Spleen (tissue), 11 donors: ENCODE data around the gene MIEN1. TPM values are rescaled to one million over a fixed set of nuclear protein-coding genes. Genes with fewer than 3 reads are reported as not detected.
"Not testable (repeated sequence)": the region's sequence is repeated elsewhere in the genome, so short reads cannot be mapped to it uniquely, and the experiment has no call there.

Experiments used
- DNase-seq: peaks from one replicate; pipeline ENCODE4 v3.0.0-alpha.2; 2020
- H3K27ac ChIP-seq, 8 donors: fragments of 200-600 bp; sonication (generic) in 7 of 8; 1 replicate in 4 of 8; 2 replicates in 4 of 8; pipeline versions ENCODE4 v1.5.0 to v1.8.0; 2016 to 2021; ENCODE audit warnings: inconsistent platforms in 4 of 8, mild to moderate bottlenecking in 4 of 8, moderate library complexity in 1 of 8
- H3K27me3 ChIP-seq, 7 donors: fragments of 200-600 bp; sonication (generic) in 6 of 7; replicated peaks in 1 of 7; 1 replicate in 4 of 7; 2 replicates in 3 of 7; pipeline versions ENCODE4 v1.5.0 to v1.8.0; 2016 to 2021; ENCODE audit warnings: inconsistent platforms in 3 of 7, mild to moderate bottlenecking in 1 of 7
- H3K36me3 ChIP-seq, 6 donors: fragments of 200-600 bp; sonication (generic) in 5 of 6; 1 replicate in 4 of 6; 2 replicates in 2 of 6; pipeline versions ENCODE4 v1.5.0 to v1.8.0; 2016 to 2021; ENCODE audit warnings: inconsistent platforms in 2 of 6
- H3K4me1 ChIP-seq, 6 donors: fragments of 200-600 bp; sonication (generic) in 5 of 6; 1 replicate in 3 of 6; 2 replicates in 3 of 6; pipeline versions ENCODE4 v1.5.0 to v1.8.0; 2016 to 2021; ENCODE audit warnings: inconsistent platforms in 3 of 6
- H3K4me3 ChIP-seq, 8 donors: fragments of 200-600 bp; sonication (generic) in 7 of 8; 1 replicate in 4 of 8; 2 replicates in 4 of 8; pipeline versions ENCODE4 v1.5.0 to v1.8.0; 2016 to 2021; ENCODE audit warnings: inconsistent platforms in 4 of 8, mild to moderate bottlenecking in 4 of 8, moderate library complexity in 2 of 8
- H3K9me3 ChIP-seq, 8 donors: fragments of 200-600 bp; sonication (generic) in 7 of 8; 1 replicate in 4 of 8; 2 replicates in 4 of 8; pipeline versions ENCODE4 v1.5.0 to v1.8.0; 2016 to 2021; ENCODE audit warnings: inconsistent platforms in 4 of 8
- POLR2A ChIP-seq, 3 donors: fragments of 450-650 bp; IDR thresholded peaks; one replicate each; pipeline ENCODE4 v1.5.1; 2017; ENCODE audit warnings: antibody characterized with exemption in 3 of 3, mild to moderate bottlenecking in 1 of 3
- POLR2AphosphoS5 ChIP-seq, 3 donors: sonication (generic); formaldehyde crosslinking; IDR thresholded peaks; one replicate each; pipeline ENCODE4 v1.5.1; 2017; ENCODE audit warnings: antibody characterized with exemption in 3 of 3
- WGBS, 5 donors: extraction: QIAGEN DNeasy Blood & Tissue Kit in 3 of 5; methylation state at CpG; one replicate each; pipeline versions ENCODE4 v1.1.5 to v1.1.7; 2013 to 2018; 5-methylcytosine and 5-hydroxymethylcytosine counted together
- intact Hi-C: fragments of 100-400 bp; cut with DNase I; formaldehyde crosslinking; loops from one replicate; pipeline ENCODE4 v1.15.0; 2023; ENCODE audit warnings: low total_unique reads
- polyA plus RNA-seq, 3 donors: library from polyadenylated mRNA; stranded (reverse); fragments of 200-250 nt; gene quantifications; one replicate each; pipeline ENCODE4 v1.2.1, GENCODE V29; 2013
- total RNA-seq, 7 donors: library from RNA; depleted of rRNA in 3 of 7; stranded (reverse); fragments of >200 nt in 3 of 7; fragmentation: NEBNext Ultra II Directional in 4 of 7; extraction: Animal tissue kit (Norgen Biotek cat#: 25700) in 4 of 7; gene quantifications; one replicate each; pipeline versions ENCODE4 v1.1.0 to v1.2.1, GENCODE V29; 2016 to 2021
- TF ChIP-seq, protein P1 (sequence below), 11 experiments: fragments of 200-600 bp in 7 of 11; fragments of 450-650 bp in 4 of 11; sonication (generic) in 4 of 11; IDR thresholded peaks in 8 of 11; conservative IDR thresholded peaks in 3 of 11; 1 replicate in 7 of 11; 2 replicates in 4 of 11; pipeline versions ENCODE4 v1.4.0 to v1.8.0; 2016 to 2021; ENCODE audit warnings: antibody characterized with exemption in 11 of 11, inconsistent platforms in 4 of 11, mild to moderate bottlenecking in 1 of 11
- donor health status: healthy with polysubstance abuse.
- donor health status: DM: no; HTN: no; CAD: no; lungs with moderate emphysema.
- donor health status: DM: no; HTN: no; CAD: no.
- donor health status: Bipolar disorder and iron deficiency.
- donor health status: healthy.
- donor health status: DM: no; HTN: no; CAD: no.
- donor health status: DM: yes; HTN: yes; CAD: no.

The MIEN1 gene
- total and polyA plus RNA-seq, 10 donors, result 28.0 to 85.2 (median 51.5) TPM

DNA sequence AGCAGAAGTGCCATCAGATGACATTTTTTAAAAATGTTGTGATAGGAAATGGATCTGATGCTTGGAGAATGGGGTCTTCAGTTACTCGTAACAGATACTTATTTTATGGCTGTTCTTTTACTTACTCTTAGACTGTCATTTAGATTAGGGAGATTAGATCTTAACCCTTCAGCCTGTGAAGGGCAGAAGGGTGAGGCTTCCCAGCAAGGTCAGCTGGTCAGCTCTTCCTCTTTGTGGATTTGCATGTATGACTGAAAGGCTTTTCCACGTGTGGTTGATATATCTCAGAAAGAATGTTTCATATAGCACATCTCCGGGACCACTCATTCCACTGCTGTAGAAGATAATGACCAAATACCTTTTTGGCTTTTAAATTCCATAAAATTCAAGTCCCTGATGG lies 34.8 kb upstream of the MIEN1 start:
- 38 to 64% (median 52%) methylated on average over 3 of the region's 3 CpGs for WGBS, 5 donors
- H3K36me3 ChIP-seq, result peaks cover 0 to 86% (median 30%) of the 10 kb centered on the region in 6 donors
- no peaks in the 10 kb centered on the region for H3K9me3 ChIP-seq
- intact Hi-C loops, result no loop called here
- no peak overlapping the region for H3K4me3 ChIP-seq
- no peaks in the 10 kb centered on the region for H3K27me3 ChIP-seq
- H3K4me1 ChIP-seq, result peaks cover 16 to 100% (median 57%) of the 10 kb centered on the region in 6 donors
- TF ChIP-seq, protein P1, sequence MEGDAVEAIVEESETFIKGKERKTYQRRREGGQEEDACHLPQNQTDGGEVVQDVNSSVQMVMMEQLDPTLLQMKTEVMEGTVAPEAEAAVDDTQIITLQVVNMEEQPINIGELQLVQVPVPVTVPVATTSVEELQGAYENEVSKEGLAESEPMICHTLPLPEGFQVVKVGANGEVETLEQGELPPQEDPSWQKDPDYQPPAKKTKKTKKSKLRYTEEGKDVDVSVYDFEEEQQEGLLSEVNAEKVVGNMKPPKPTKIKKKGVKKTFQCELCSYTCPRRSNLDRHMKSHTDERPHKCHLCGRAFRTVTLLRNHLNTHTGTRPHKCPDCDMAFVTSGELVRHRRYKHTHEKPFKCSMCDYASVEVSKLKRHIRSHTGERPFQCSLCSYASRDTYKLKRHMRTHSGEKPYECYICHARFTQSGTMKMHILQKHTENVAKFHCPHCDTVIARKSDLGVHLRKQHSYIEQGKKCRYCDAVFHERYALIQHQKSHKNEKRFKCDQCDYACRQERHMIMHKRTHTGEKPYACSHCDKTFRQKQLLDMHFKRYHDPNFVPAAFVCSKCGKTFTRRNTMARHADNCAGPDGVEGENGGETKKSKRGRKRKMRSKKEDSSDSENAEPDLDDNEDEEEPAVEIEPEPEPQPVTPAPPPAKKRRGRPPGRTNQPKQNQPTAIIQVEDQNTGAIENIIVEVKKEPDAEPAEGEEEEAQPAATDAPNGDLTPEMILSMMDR (IDR thresholded peaks at IDR 0.05 in 8 of 11, conservative IDR thresholded peaks at IDR 0.05 in 3 of 11), result no peak
- TF ChIP-seq POLR2A (IDR thresholded peaks at IDR 0.05), result no peak
- TF ChIP-seq POLR2AphosphoS5 (IDR thresholded peaks at IDR 0.05), result no peak
- DNase-seq, result no peak
- peak overlapping the region in 4 of 8 donors; percentile 23 to 92 (median 56) for H3K27ac ChIP-seq

DNA sequence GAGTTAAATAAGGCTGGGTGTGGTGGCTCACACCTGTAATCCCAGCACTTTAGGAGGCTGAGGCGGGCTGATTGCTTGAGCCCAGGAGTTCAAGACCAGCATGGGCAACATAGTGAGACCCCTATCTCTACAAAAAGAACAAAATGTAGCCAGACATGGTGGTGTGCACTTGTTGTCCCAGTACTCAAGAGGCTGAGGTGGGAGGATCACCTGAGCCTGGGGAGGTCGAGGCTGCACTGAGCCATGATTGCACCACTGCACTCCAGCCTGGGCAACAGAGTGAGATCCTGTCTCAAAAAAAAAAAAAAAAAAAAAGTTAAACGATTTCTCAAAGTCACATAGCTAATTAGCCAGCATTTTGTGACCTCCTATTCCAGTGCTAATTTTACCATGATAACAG lies 33.8 kb upstream of the MIEN1 start:
- DNase-seq, H3K9me3 ChIP-seq, H3K27me3 ChIP-seq, intact Hi-C loops, H3K4me3 ChIP-seq: not testable (repeated sequence)
- H3K27ac ChIP-seq, result peak overlapping the region in 3 of 8 donors; percentile 23 to 92 (median 88)
- H3K4me1 ChIP-seq, result peaks cover 16 to 100% (median 55%) of the 10 kb centered on the region in 6 donors
- 67 to 87% (median 77%) methylated on average over 3 of the region's 3 CpGs for WGBS, 5 donors
- peak in 1 of 3 donors; percentile 19 for TF ChIP-seq POLR2AphosphoS5 (IDR thresholded peaks at IDR 0.05)
- H3K36me3 ChIP-seq, result peaks cover 0 to 79% (median 30%) of the 10 kb centered on the region in 6 donors

DNA sequence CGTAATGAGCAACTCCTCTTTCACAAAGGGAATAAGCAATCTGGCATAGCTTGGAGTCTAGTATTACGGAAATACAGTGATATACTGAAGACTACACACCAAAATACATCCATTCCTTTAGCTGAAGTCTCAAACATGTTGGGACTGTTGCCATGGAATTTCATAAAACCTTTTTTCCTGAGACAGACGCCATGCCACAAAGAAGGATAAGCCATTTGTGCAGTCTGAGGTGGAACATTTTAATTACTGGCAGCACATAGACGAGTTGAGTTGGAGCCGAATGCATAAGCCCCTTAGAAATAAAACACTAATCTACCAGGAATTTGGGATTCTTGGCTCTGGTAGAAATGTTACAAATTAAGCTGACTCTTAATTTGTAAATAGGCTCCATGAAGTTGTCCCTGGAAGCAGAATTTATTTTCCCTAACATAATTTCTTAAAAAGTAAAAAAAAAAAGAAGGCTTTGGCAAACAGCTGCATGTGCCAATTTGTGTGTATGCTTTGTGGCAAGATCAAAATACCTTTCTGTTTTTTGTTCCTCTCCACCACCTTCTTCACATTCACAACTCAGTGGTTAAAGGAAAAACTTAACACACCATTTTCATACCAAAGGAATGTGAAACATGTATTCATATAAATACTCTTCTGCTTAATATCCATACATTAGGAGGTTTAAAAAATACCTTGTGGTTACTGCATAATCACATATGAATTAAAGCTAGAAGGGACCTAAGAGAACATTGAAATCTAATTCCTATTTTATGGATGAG lies 32.9 kb upstream of the MIEN1 start:
- DNase-seq, result no peak

DNA sequence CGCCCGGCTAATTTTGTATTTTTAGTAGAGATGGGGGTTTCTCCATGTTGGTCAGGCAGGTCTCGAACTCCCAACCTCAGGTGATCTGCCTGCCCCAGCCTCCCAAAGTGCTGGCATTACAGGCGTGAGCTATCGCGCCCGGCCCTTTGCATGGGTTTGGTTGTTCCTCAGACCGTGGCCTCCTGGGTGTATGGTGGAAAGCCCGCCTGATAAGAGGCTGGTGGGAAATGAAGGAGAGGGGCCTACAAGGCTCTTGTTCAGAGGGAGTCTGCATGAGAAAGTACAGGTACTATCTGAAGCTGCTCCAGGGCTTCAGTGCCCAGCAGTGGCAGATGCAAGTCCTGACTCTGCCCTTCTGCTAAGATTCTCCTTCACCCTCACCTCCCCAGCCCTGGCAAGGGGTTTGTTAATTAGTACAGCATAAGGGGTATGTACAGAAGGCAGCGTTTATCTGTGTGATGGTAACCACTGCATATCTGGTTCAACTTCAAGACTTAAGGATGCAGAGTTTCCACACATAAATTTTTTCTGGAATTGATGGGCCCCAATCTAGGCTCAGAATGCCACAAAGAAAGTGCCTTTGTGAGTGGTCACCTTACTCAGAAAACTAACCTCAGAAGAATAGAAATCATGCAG lies 31.6 kb upstream of the MIEN1 start:
- no peaks in the 10 kb centered on the region for H3K27me3 ChIP-seq
- no peak for DNase-seq
- no peak overlapping the region for H3K4me3 ChIP-seq
- intact Hi-C loops, result no loop called here
- TF ChIP-seq, protein P1 (IDR thresholded peaks at IDR 0.05 in 8 of 11, conservative IDR thresholded peaks at IDR 0.05 in 3 of 11), result no peak
- TF ChIP-seq POLR2AphosphoS5 (IDR thresholded peaks at IDR 0.05), result peak; percentile 36 to 44 (median 41)
- H3K27ac ChIP-seq, result peak overlapping the region in 3 of 8 donors; percentile 3 to 92 (median 33)
- peaks cover 24 to 100% (median 55%) of the 10 kb centered on the region in 6 donors for H3K4me1 ChIP-seq
- 90 to 94% (median 91%) methylated on average over 10 of the region's 10 CpGs for WGBS, 5 donors
- peaks cover 0 to 64% (median 30%) of the 10 kb centered on the region in 6 donors for H3K36me3 ChIP-seq
- H3K9me3 ChIP-seq, result no peaks in the 10 kb centered on the region

More for the DNA sequence above, 32.9 kb upstream of the MIEN1 start:
- TF ChIP-seq, protein P1 (IDR thresholded peaks at IDR 0.05 in 8 of 11, conservative IDR thresholded peaks at IDR 0.05 in 3 of 11), result no peak
- TF ChIP-seq POLR2AphosphoS5 (IDR thresholded peaks at IDR 0.05) (no peak), POLR2A (IDR thresholded peaks at IDR 0.05) (no peak)
- Histone ChIP-seq H3K27me3 (no peaks in the 10 kb centered on the region), H3K4me3 (no peak overlapping the region), H3K4me1 (peaks cover 13 to 100% (median 55%) of the 10 kb centered on the region in 6 donors), H3K27ac (peak overlapping the region in 3 of 8 donors; percentile 41 to 92 (median 88)), H3K9me3 (no peaks in the 10 kb centered on the region), H3K36me3 (peaks cover 0 to 70% (median 30%) of the 10 kb centered on the region in 6 donors)
- intact Hi-C loops, result no loop called here
- 72 to 85% (median 82%) methylated on average over 5 of the region's 5 CpGs for WGBS, 5 donors
